ENCODE measurements around the gene DCAF11. TPM values are rescaled to one million over a fixed set of nuclear protein-coding genes. Genes with fewer than 3 reads are reported as not detected.

Gene DCAF11
- total and polyA plus RNA-seq, 2 of the 8 experiments (the other 6 are each of a cell fraction or from before 2014, with no cell fraction given) = 60.4 to 63.6 TPM

DNA sequence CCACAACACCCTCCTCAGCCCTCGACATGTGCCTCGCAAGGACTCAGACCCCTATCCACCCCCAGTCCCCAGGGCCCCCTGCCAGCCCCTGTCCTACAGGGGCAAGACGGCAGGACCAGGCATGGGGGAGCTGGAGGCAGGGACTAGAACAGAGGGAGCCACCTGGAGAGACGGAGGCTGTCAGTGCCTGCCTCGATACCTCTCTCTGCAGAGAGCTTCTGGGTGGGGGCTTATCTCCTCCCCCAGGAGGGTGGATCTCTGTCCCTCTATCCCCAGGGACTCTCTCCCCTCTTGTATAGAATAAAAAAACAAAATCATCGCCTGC lies 45.2 kb upstream of the DCAF11 start:
- no peak for FAIRE-seq
- Histone ChIP-seq H2BK20ac (ENCODE audit: low read length) (no peak overlapping the region), H2BK120ac (replicated peaks; ENCODE audit: low read depth, low read length) (no peak overlapping the region), H3K4me1 (replicated peaks in 1 of 4; ENCODE audit: control insufficient read depth in 3 of 4, insufficient read depth in 4 of 4, low read length in 3 of 4) (no peaks in the 10 kb centered on the region), H3K27me3 (replicated peaks in 1 of 4; ENCODE audit: control insufficient read depth in 3 of 4, extremely low read depth in 1 of 4, insufficient read depth in 3 of 4, low read length in 3 of 4) (no peaks in the 10 kb centered on the region; a peak in 1 of 7 replicates), H4K20me1 (replicated peaks in 1 of 2; ENCODE audit: control insufficient read depth in 1 of 2, insufficient read depth in 2 of 2, low read length in 2 of 2) (no peaks in the 10 kb centered on the region), H3K79me1 (ENCODE audit: low read depth, low read length) (no peaks in the 10 kb centered on the region), H3K4me2 (ENCODE audit: insufficient read depth in 1 of 2, low read depth in 2 of 2, low read length in 2 of 2) (no peak overlapping the region), H3K18ac (ENCODE audit: extremely low read depth, low read length) (no peak overlapping the region), H3K14ac (ENCODE audit: insufficient read length) (no peak overlapping the region), H4K8ac (ENCODE audit: extremely low read depth, insufficient read depth, low read length) (no peak overlapping the region), H4K91ac (replicated peaks; ENCODE audit: insufficient read length, low read length) (no peak overlapping the region), H3K23me2 (ENCODE audit: low read depth, low read length) (no peaks in the 10 kb centered on the region), H3K23ac (ENCODE audit: insufficient read length) (no peak overlapping the region), H3K4ac (replicated peaks; ENCODE audit: insufficient read length, low read depth, low read length) (no peak overlapping the region), H2AK5ac (ENCODE audit: low read depth, low read length) (no peak overlapping the region), H3K36me3 (ENCODE audit: control insufficient read depth in 2 of 4, insufficient read depth in 4 of 4, low read length in 3 of 4) (no peaks in the 10 kb centered on the region), H3K79me2 (ENCODE audit: control insufficient read depth in 1 of 2, insufficient read depth in 2 of 2, low read length in 2 of 2) (no peaks in the 10 kb centered on the region), H2BK15ac (ENCODE audit: low read length) (no peak overlapping the region), H3K56ac (replicated peaks; ENCODE audit: insufficient read length, low read depth, low read length) (no peak overlapping the region), H3K9ac (replicated peaks in 1 of 4; ENCODE audit: extremely low read depth in 1 of 4, low read depth in 3 of 4, low read length in 3 of 4) (no peak overlapping the region), H2BK5ac (ENCODE audit: low read depth, low read length) (no peak overlapping the region), H3K9me3 (ENCODE audit: insufficient read depth in 2 of 2, low read depth in 1 of 2, low read length in 1 of 2) (no peaks in the 10 kb centered on the region), H4K5ac (ENCODE audit: insufficient read length, low read depth, low read length) (no peak overlapping the region), H2AFZ (ENCODE audit: low read length) (no peak overlapping the region), H3K27ac (ENCODE audit: low read depth, low read length) (no peak overlapping the region), H2BK12ac (ENCODE audit: low read depth, low read length) (no peak overlapping the region), H3K4me3 (ENCODE audit: extremely low read depth in 1 of 4, insufficient read depth in 2 of 4, low read depth in 3 of 4, low read length in 4 of 4) (no peak overlapping the region)
- no peak for TF ChIP-seq CHD2 (IDR thresholded peaks at IDR 0.05; ENCODE audit: low read length)
- TF ChIP-seq SIX5 (IDR thresholded peaks at IDR 0.05; ENCODE audit: low read depth, low read length) = no peak
- no peak for TF ChIP-seq ZNF274 (IDR thresholded peaks at IDR 0.05; ENCODE audit: borderline replicate concordance, extremely low read depth, low read length)
- no peak for TF ChIP-seq KDM4A (IDR thresholded peaks at IDR 0.05; ENCODE audit: low read depth, low read length, severe bottlenecking)
- no peak for TF ChIP-seq GABPA (IDR thresholded peaks at IDR 0.05; ENCODE audit: borderline replicate concordance, insufficient read depth, low read length)
- TF ChIP-seq EP300 (IDR thresholded peaks at IDR 0.05; ENCODE audit: borderline replicate concordance in 1 of 2, low read depth in 2 of 2, low read length in 2 of 2) = no peak
- 93% methylated on average over 4 of the region's 6 CpGs; no CpG with 5 or more reads in 1 of the 2 experiments for WGBS, 2 experiments (ENCODE audit: extremely low coverage in 1 of 2, insufficient coverage in 1 of 2, insufficient read length in 1 of 2, insufficient replicate concordance in 2 of 2, low coverage in 1 of 2, low lambda C conversion rate in 2 of 2, missing lambda C conversion rate in 1 of 2)
- CTCF ChIA-PET (ENCODE audit: partially characterized antibody) = interaction anchor here (1.0 to 23.8 kb wide), 9 partner anchors 8 to 116 kb away, joined by 3 to 316 read pairs (median 3); partner anchors contain the start of genes DHRS4, IRF9 and PCK2
- POLR2A ChIA-PET (ENCODE audit: partially characterized antibody) = interaction anchor here (1.0 to 27.2 kb wide), 6 partner anchors 11 to 92 kb away, joined by 4 to 626 read pairs (median 11); partner anchors contain the start of genes CARMIL3, IRF9 and PCK2
- no peak for DNase-seq (ENCODE audit: low read depth in 1 of 2, low spot score in 2 of 2)

Measured in H1 (cell line).